GM12878 (cell line): Measurements from ENCODE around the gene ECM1. TPM values are rescaled to one million over a fixed set of nuclear protein-coding genes. Genes with fewer than 3 reads are reported as not detected.

ENCODE experiments used
- ATAC-seq: fragments of 200-7000 bp; cut with Tn5 transposase; 3 replicates; pipeline ENCODE4 v1.9.1; 2020; ENCODE audit warnings: mild to moderate bottlenecking, moderate library complexity
- BruUV-seq: library from RNA; stranded (reverse); fragments of 400-500 nt; replicated peaks from 2 replicates; lab custom pipeline; 2021; lab: Mats Ljungman, UMichigan
- CTCF ChIA-PET: fragments of 300-600 bp; sonication (Branson Sonifier 250); formaldehyde crosslinking; extraction: SDS; loops from one replicate; lab custom pipeline; 2021; ENCODE audit warnings: inconsistent platforms; lab: Yijun Ruan, JAX
- POLR2A ChIA-PET: fragments of 350-600 bp; formaldehyde crosslinking; extraction: SDS; loops from one replicate; lab custom pipeline; 2021; ENCODE audit warnings: inconsistent platforms; lab: Charles Lee
- RAD21 ChIA-PET: fragments of 300-600 bp; sonication (Branson Sonifier 250); formaldehyde crosslinking; loops from one replicate; lab custom pipeline; 2023; ENCODE audit warnings: antibody characterized with exemption; ENCODE audit not compliant: unreplicated experiment; lab: Charles Lee
- SMC1A ChIA-PET: fragments of 300-600 bp; sonication (Branson Sonifier 250); formaldehyde crosslinking; loops from one replicate; lab custom pipeline; 2023; ENCODE audit not compliant: unreplicated experiment, uncharacterized antibody; lab: Charles Lee
- DNase-seq: peaks from one replicate; pipeline ENCODE4 v3.0.0-alpha.2; 2011; ENCODE audit warnings: low read depth, low spot score
- FAIRE-seq: peaks from 3 replicates; lab custom pipeline; 2011; peaks lifted over from hg19 to GRCh38; lab: Jason Lieb, UNC
- H2AFZ ChIP-seq: 2 replicates; pipeline ENCODE4 v1.6.0; 2011; ENCODE audit warnings: low read depth, low read length, control low read depth; ENCODE audit not compliant: control insufficient read depth
- H3K27ac ChIP-seq: 2 replicates; pipeline ENCODE4 v1.5.1; 2011; ENCODE audit warnings: control low read depth; ENCODE audit not compliant: control insufficient read depth, insufficient read depth
- H3K27me3 ChIP-seq, 2 experiments: replicated peaks in 1 of 2; 2 replicates each; pipeline versions ENCODE4 v1.6.0 to v1.6.1; 2011; ENCODE audit warnings: low read length in 1 of 2; ENCODE audit not compliant: control insufficient read depth in 2 of 2, insufficient read depth in 2 of 2
- H3K36me3 ChIP-seq, 2 experiments: 2 replicates each; pipeline ENCODE4 v1.5.1; 2011; ENCODE audit warnings: low read length in 1 of 2; ENCODE audit not compliant: control insufficient read depth in 2 of 2, insufficient read depth in 2 of 2
- H3K4me1 ChIP-seq: 2 replicates; pipeline ENCODE4 v1.6.1; 2011; ENCODE audit warnings: mild to moderate bottlenecking, low read length, moderate library complexity, mixed read lengths; ENCODE audit not compliant: control insufficient read depth, insufficient read depth
- H3K4me2 ChIP-seq: 2 replicates; pipeline ENCODE4 v1.6.0; 2011; ENCODE audit warnings: control low read depth; ENCODE audit not compliant: control insufficient read depth, insufficient read depth
- H3K4me3 ChIP-seq: fragments of 200-600 bp; sonication (generic); 2 replicates; pipeline ENCODE4 v1.5.1; 2016
- H3K79me2 ChIP-seq: 2 replicates; pipeline ENCODE4 v1.6.0; 2011; ENCODE audit warnings: low read length; ENCODE audit not compliant: control insufficient read depth, insufficient read depth
- H3K9ac ChIP-seq: 2 replicates; pipeline ENCODE4 v1.8.0; 2011; ENCODE audit warnings: low read length, control low read depth, mixed read lengths; ENCODE audit not compliant: control insufficient read depth, insufficient read depth
- H3K9me3 ChIP-seq: replicated peaks from 3 replicates; pipeline ENCODE4 v1.5.1; 2011; ENCODE audit warnings: mild to moderate bottlenecking, low read length; ENCODE audit not compliant: control insufficient read depth, insufficient read depth
- H4K20me1 ChIP-seq: 2 replicates; pipeline ENCODE4 v1.6.0; 2011; ENCODE audit not compliant: control insufficient read depth, insufficient read depth
- ASH2L ChIP-seq: fragments of 300-600, 200-600 bp; sonication (generic); IDR thresholded peaks from 2 replicates; pipeline ENCODE4 v1.6.1; 2017; ENCODE audit warnings: low read depth, mild to moderate bottlenecking, borderline replicate concordance
- BCLAF1 ChIP-seq: fragments of 450-650 bp; IDR thresholded peaks from 2 replicates; pipeline ENCODE4 v1.6.1; 2017; ENCODE audit warnings: antibody characterized with exemption, mild to moderate bottlenecking, moderate library complexity
- BMI1 ChIP-seq: fragments of 450-650 bp; IDR thresholded peaks from 2 replicates; pipeline ENCODE4 v1.6.1; 2016; ENCODE audit warnings: mild to moderate bottlenecking, moderate library complexity, borderline replicate concordance
- HDGF ChIP-seq: fragments of 450-650 bp; IDR thresholded peaks from 2 replicates; pipeline ENCODE4 v1.6.1; 2016; ENCODE audit warnings: antibody characterized with exemption
- JUND ChIP-seq: IDR thresholded peaks from 2 replicates; pipeline ENCODE4 v1.6.1; 2012; ENCODE audit warnings: low read depth, mild to moderate bottlenecking, low read length, improper control_type of control experiment, moderate library complexity
- RCOR1 ChIP-seq: conservative IDR thresholded peaks from 2 replicates; pipeline ENCODE4 v1.6.1; 2012; ENCODE audit warnings: low read depth, low read length, improper control_type of control experiment
- WGBS: methylation state at CpG from one replicate; pipeline ENCODE4 v1.1.6; 2016; ENCODE audit warnings: low lambda C conversion rate; ENCODE audit not compliant: insufficient replicate concordance, insufficient coverage; ENCODE audit errors: missing lambda C conversion rate; 5-methylcytosine and 5-hydroxymethylcytosine counted together
- in situ Hi-C: fragments of 300-500 bp; cut with MboI; formaldehyde crosslinking; loops from 9 replicates; pipeline ENCODE4 v1.14.3; 2018; ENCODE audit warnings: mixed read lengths
- intact Hi-C: fragments of 100-400 bp; cut with micrococcal nuclease; formaldehyde crosslinking; loops from one replicate; pipeline ENCODE4 v1.14.2; 2022; ENCODE audit not compliant: unreplicated experiment
- polyA plus RNA-seq, 11 experiments: library from polyadenylated mRNA; depleted of rRNA in 4 of 11; unstranded in 6 of 11; stranded (reverse) in 5 of 11; fragments of >200 nt; fragmentation: Nextera tagmentation in 4 of 11; fragmentation: Illumina TruSeq in 1 of 11; extraction: Ambion mirVana in 4 of 11; extraction: Trizol in 1 of 11; gene quantifications; 1 replicate in 1 of 11; 2 replicates in 10 of 11; pipeline versions ENCODE4 v1.2.1 to v1.2.3, GENCODE V29; 2011 to 2016; ENCODE audit warnings: inconsistent platforms in 2 of 11, missing spikeins in 2 of 11, low read depth in 1 of 11
- total RNA-seq, 4 experiments: library from RNA; depleted of rRNA in 3 of 4; stranded (reverse); fragments of >200 nt in 3 of 4; fragmentation: Illumina TruSeq in 1 of 4; extraction: Trizol in 1 of 4; gene quantifications; 2 replicates each; pipeline versions ENCODE4 v1.2.1 to v1.2.3, GENCODE V29; 2013 to 2021
- TF ChIP-seq, protein P1 (sequence below): fragments of 450-650 bp; IDR thresholded peaks from 2 replicates; pipeline ENCODE4 v1.6.1; 2016; ENCODE audit warnings: mild to moderate bottlenecking
- TF ChIP-seq, protein P2 (sequence below): IDR thresholded peaks from 2 replicates; pipeline ENCODE4 v1.6.1; 2011; ENCODE audit warnings: borderline replicate concordance, low read depth, mild to moderate bottlenecking, moderate library complexity, mixed read lengths, low read length; ENCODE audit not compliant: insufficient read depth; ENCODE audit errors: extremely low read length

Gene ECM1
- total and polyA plus RNA-seq, 10 of the 15 experiments (the other 5 are each of a cell fraction or from before 2014, with no cell fraction given): 0.06 to 1.3 (median 0.60) TPM

DNA sequence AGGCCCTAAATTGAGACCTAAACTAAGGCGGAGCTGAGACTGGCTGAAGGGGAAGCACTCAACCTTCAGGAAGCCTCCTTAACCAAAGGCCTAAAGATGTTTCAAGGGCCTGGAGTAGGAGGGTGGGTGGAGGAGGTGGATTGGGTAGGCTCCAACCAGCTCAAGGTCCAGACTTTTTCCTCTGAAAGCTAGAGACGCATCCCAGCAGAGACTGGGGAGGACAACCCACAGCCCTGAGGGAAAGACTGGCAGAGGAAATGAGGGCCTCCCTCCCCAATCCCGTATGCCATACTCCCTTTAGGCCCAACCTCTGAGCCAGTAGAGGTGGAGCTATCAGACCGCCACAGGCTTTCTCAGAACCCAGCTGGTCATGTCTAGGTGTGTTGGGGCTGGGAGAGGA lies 1.1 kb downstream of the ECM1 start:
- BruUV-seq: no TSS peak

GRCh38 chr1:150511551-150511950 lies 3.6 kb downstream of the ECM1 start:
- WGBS: 86% methylated on average over 12 of the region's 12 CpGs
- H4K20me1 ChIP-seq: no peaks in the 10 kb centered on the region
- no peaks in the 10 kb centered on the region for H3K9me3 ChIP-seq
- H3K4me3 ChIP-seq: no peak overlapping the region
- peaks cover 13% of the 10 kb centered on the region for H3K4me1 ChIP-seq
- FAIRE-seq (no peak), DNase-seq (no peak), ATAC-seq (no peak)
- H3K27me3 ChIP-seq: no peaks in the 10 kb centered on the region
- ChIA-PET RAD21 (no interaction called here), POLR2A (no interaction called here), SMC1A (no interaction called here), CTCF (no interaction called here)
- H3K9ac ChIP-seq: no peak overlapping the region
- TF ChIP-seq JUND (no peak), BCLAF1 (no peak), HDGF (no peak), ASH2L (no peak)
- in situ Hi-C loops (no loop called here), intact Hi-C loops (no loop called here)
- no peak overlapping the region for H3K27ac ChIP-seq
- no peak overlapping the region for H2AFZ ChIP-seq
- H3K36me3 ChIP-seq: peaks cover 0 to 3% of the 10 kb centered on the region in 2 experiments; a peak in 2 of 4 replicates
- H3K4me2 ChIP-seq: no peak overlapping the region
- H3K79me2 ChIP-seq: no peaks in the 10 kb centered on the region
- no TSS peak for BruUV-seq

More for the DNA sequence above, 1.1 kb downstream of the ECM1 start:
- ATAC-seq (no peak), DNase-seq (no peak), FAIRE-seq (no peak)
- RAD21 ChIA-PET: no interaction called here
- POLR2A ChIA-PET: interaction anchor here (0.5 kb wide), 1 partner anchor 449 kb away, joined by 3 read pairs; no protein-coding TSS in a partner anchor
- Histone ChIP-seq H3K4me1 (peaks cover 6% of the 10 kb centered on the region), H3K79me2 (no peaks in the 10 kb centered on the region), H3K4me3 (no peak overlapping the region), H3K27ac (no peak overlapping the region), H3K4me2 (no peak overlapping the region), H3K36me3 (peaks cover 6 to 9% of the 10 kb centered on the region in 2 experiments), H3K9me3 (no peaks in the 10 kb centered on the region), H2AFZ (no peak overlapping the region), H3K27me3 (no peaks in the 10 kb centered on the region), H4K20me1 (no peaks in the 10 kb centered on the region)
- CTCF ChIA-PET: no interaction called here
- 30% methylated on average over 4 of the region's 4 CpGs for WGBS
- in situ Hi-C loops (no loop called here), intact Hi-C loops (no loop called here)
- SMC1A ChIA-PET: no interaction called here
- TF ChIP-seq, protein P1, sequence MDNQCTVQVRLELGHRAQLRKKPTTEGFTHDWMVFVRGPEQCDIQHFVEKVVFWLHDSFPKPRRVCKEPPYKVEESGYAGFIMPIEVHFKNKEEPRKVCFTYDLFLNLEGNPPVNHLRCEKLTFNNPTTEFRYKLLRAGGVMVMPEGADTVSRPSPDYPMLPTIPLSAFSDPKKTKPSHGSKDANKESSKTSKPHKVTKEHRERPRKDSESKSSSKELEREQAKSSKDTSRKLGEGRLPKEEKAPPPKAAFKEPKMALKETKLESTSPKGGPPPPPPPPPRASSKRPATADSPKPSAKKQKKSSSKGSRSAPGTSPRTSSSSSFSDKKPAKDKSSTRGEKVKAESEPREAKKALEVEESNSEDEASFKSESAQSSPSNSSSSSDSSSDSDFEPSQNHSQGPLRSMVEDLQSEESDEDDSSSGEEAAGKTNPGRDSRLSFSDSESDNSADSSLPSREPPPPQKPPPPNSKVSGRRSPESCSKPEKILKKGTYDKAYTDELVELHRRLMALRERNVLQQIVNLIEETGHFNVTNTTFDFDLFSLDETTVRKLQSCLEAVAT: no peak
- no peak for TF ChIP-seq BMI1
- TF ChIP-seq, protein P2, sequence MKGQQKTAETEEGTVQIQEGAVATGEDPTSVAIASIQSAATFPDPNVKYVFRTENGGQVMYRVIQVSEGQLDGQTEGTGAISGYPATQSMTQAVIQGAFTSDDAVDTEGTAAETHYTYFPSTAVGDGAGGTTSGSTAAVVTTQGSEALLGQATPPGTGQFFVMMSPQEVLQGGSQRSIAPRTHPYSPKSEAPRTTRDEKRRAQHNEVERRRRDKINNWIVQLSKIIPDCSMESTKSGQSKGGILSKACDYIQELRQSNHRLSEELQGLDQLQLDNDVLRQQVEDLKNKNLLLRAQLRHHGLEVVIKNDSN: no peak
- TF ChIP-seq RCOR1: no peak
- TF ChIP-seq, all 136 proteins: peak for 0
- no peak overlapping the region for H3K9ac ChIP-seq
